ENCODE results near the gene EHD1. TPM values are rescaled to one million over a fixed set of nuclear protein-coding genes. Genes with fewer than 3 reads are reported as not detected.
A peak's percentile ranks its signal among the peaks of the same experiment; 100 is the strongest.

EHD1 gene
- total and polyA plus RNA-seq, 2 of the 4 experiments (the other 2 are of a cell fraction) = 107 to 209 TPM

- Histone ChIP-seq H3K4ac (ENCODE audit: low read depth, low read length) (peak overlapping the region; percentile 97), H3K56ac (ENCODE audit: extremely low read depth, insufficient read depth, low read length) (peak overlapping the region; percentile 91), H2BK20ac (ENCODE audit: low read depth, low read length) (peak overlapping the region; percentile 96), H3K4me2 (ENCODE audit: low read depth, low read length) (peak overlapping the region; percentile 17), H2BK15ac (ENCODE audit: low read depth, low read length) (peak overlapping the region; percentile 87; the same call in 2 of the 3 replicates), H4K5ac (ENCODE audit: low read depth, low read length) (peak overlapping the region; percentile 85), H2AFZ (replicated peaks; ENCODE audit: low read length, poor library complexity) (peak overlapping the region; percentile 61), H2AK5ac (ENCODE audit: low read depth, low read length) (peak overlapping the region; percentile 99), H2AK9ac (replicated peaks; ENCODE audit: low read depth, low read length, poor library complexity) (peak overlapping the region; percentile 96), H4K8ac (ENCODE audit: low read depth in 2 of 2, low read length in 2 of 2) (peak overlapping the region; percentile 94 to 99), H2BK120ac (ENCODE audit: low read depth, low read length) (peak overlapping the region; percentile 96), H3K79me1 (ENCODE audit: low read depth in 1 of 2, low read length in 2 of 2) (peaks cover 16 to 80% of the 10 kb centered on the region in 2 experiments; a peak in 3 of 4 replicates), H4K20me1 (ENCODE audit: insufficient read depth, low read length) (peaks cover 55% of the 10 kb centered on the region), H3K23ac (ENCODE audit: low read depth, low read length) (peak overlapping the region; percentile 96), H3K14ac (replicated peaks; ENCODE audit: low read depth, low read length) (peak overlapping the region; percentile 98), H3K36me3 (ENCODE audit: control insufficient read depth, insufficient read depth, low read length) (peaks cover 18% of the 10 kb centered on the region), H3K18ac (ENCODE audit: low read depth, low read length) (peak overlapping the region; percentile 53), H4K91ac (ENCODE audit: insufficient read depth, low read depth, low read length) (peak overlapping the region; percentile 96), H3K4me3 (ENCODE audit: insufficient read depth, low read depth, low read length) (no peak overlapping the region), H3K9ac (ENCODE audit: low read depth, low read length) (peak overlapping the region; percentile 69), H3K27me3 (ENCODE audit: control insufficient read depth, insufficient read depth, low read length) (no peaks in the 10 kb centered on the region), H3K4me1 (ENCODE audit: control insufficient read depth, insufficient read depth, low read length) (peaks cover 39% of the 10 kb centered on the region), H3K27ac (ENCODE audit: insufficient read depth, low read length) (peak overlapping the region; percentile 97), H3K9me1 (ENCODE audit: insufficient read depth, low read length) (peaks cover 31% of the 10 kb centered on the region), H3K9me3 (ENCODE audit: control insufficient read depth, insufficient read depth, low read length) (no peaks in the 10 kb centered on the region), H2BK5ac (ENCODE audit: low read depth, low read length, poor library complexity, severe bottlenecking) (peak overlapping the region; percentile 92)
- intact Hi-C loops (cut with micrococcal nuclease) (loop anchor here (2.0 kb wide), 1 partner anchor 15 kb away; the partner anchor contains the start of gene EHD1), in situ Hi-C loops (cut with MboI; ENCODE audit: low sequenced_read_pairs) (no loop called here), dilution Hi-C loops (cut with HindIII; ENCODE audit: low sequenced_read_pairs, unreplicated experiment) (no loop called here)
- CTCF ChIA-PET = interaction anchor here (0.8 to 0.9 kb wide), 2 partner anchors 13 to 32 kb away, joined by 3 read pairs; no protein-coding TSS in a partner anchor
- DNase-seq (no peak), ATAC-seq (ENCODE audit: low read depth) (peak; percentile 18)
- WGBS, 2 experiments (ENCODE audit: extremely low coverage in 2 of 2, insufficient read length in 1 of 2) = 21% methylated on average over 13 of the region's 23 CpGs; no CpG with 5 or more reads in 1 of the 2 experiments
- TF ChIP-seq RAD21 (IDR thresholded peaks at IDR 0.05; ENCODE audit: low read length) = no peak
- no peak for TF ChIP-seq CEBPB (IDR thresholded peaks at IDR 0.05; ENCODE audit: low read depth, low read length)
- TF ChIP-seq MAZ (IDR thresholded peaks at IDR 0.05; ENCODE audit: borderline replicate concordance, low read depth, low read length) = no peak
- TF ChIP-seq MAFK (IDR thresholded peaks at IDR 0.05; ENCODE audit: low read depth, low read length) = no peak
- TF ChIP-seq CTCF (conservative IDR thresholded peaks at IDR 0.05; ENCODE audit: low read depth, low read length) = no peak
- no peak for TF ChIP-seq RCOR1 (IDR thresholded peaks at IDR 0.05; ENCODE audit: insufficient replicate concordance, low read length)
- POLR2A ChIA-PET (ENCODE audit: unreplicated experiment) = interaction anchor here (0.7 kb wide), 1 partner anchor 258 kb away, joined by 3 read pairs; no protein-coding TSS in a partner anchor
- no TSS peak for BruUV-seq (replicated peaks)
These were observed 14.9 kb downstream of the EHD1 start for GRCh38 chr11:64863391-64864060.

Data from IMR-90 (cell line).